ENCODE results near the gene MSI2.
A peak's percentile ranks its signal among the peaks of the same experiment; 100 is the strongest.

The MSI2 gene

GRCh38 chr17:57400648-57401047 is 144.3 kb downstream of the MSI2 start:
- DNase-seq, result no peak

DNA sequence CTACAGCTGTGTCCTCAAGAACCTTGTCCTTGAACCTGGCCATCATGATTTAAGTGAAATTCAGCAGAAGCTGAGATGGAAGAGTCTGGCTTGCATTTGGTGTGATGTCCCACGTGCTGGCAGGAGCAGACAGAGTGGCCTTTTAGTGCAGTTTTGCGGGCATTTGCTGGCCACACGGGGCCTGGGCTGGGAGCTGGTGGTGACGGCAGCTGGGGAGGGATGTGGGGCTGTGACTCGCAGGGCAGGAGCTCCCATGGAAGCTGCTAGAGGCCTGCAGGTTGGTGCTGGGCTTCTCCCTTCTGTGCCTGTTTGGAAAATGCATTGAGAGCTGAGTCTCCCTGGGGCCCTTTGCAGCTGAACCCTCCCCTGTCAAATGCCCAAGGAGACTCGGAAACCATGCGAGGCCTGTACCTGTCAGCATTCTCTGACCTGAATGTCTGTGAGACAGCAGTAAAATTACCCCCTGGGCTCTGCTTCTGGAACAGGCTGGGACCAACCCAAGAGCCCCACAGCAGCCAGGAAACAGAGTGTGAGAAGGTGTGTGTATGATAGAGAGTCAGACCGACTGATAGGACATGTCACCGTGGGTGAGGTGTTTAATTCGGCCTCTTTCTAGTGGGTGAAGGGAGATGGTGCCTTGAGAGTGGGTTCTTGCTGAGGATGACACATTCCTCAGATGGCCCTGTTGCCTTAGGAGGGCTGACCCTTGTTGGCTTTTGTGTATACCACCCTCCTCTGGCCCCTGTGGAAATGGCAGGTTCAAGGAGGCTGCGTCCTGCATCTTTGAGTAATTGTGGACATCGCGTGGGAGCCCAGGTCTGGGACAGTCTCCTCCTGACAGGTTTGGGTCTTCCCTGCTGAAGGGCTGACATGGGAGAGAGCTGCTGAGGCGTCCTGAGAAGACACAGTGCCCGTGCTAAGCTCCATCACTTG is 145.5 kb downstream of the MSI2 start:
- DNase-seq, result no peak

GRCh38 chr17:57402681-57403180 is 146.4 kb downstream of the MSI2 start:
- no peak for DNase-seq

DNA sequence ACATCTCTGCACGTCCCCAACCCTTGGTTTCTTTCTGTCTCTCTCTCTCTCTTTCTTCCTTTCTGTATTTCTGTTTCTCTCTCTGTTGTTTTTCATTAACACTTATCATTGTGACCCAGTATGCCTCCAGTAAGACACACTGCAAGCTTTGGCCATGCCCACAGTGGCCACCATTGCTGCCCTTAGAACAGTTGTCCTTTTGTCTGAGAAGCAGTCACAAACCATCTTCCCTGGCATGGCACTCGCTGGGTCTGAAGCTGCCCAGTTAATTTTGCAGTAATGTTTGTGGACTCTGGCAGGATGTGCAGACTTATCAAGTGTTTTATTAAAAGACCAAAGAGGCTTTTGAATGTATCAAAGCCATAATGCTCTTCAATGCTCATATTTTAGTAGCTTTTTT is 146.9 kb downstream of the MSI2 start:
- DNase-seq, result no peak

DNA sequence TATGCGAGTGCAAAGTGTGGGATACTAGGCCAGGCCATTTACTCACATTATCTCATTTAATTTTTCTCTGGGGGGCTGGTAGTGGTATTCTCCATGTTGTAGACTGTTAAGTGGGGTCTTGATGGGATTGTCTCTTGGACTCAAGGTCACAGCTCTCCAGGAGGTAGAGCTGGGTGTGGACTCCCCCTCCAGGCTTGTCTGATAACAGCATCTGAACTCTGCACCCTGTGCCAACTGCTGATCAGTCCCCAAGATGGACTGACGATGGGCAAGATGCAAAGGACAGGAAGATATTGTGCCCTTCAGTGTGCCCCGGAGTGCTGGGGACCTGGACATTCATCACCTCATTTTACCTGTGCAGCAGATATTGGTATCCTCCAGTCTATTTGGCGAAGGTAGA is 147.8 kb downstream of the MSI2 start:
- no peak for DNase-seq

GRCh38 chr17:57404795-57405490 is 148.6 kb downstream of the MSI2 start:
- no peak for DNase-seq

DNA sequence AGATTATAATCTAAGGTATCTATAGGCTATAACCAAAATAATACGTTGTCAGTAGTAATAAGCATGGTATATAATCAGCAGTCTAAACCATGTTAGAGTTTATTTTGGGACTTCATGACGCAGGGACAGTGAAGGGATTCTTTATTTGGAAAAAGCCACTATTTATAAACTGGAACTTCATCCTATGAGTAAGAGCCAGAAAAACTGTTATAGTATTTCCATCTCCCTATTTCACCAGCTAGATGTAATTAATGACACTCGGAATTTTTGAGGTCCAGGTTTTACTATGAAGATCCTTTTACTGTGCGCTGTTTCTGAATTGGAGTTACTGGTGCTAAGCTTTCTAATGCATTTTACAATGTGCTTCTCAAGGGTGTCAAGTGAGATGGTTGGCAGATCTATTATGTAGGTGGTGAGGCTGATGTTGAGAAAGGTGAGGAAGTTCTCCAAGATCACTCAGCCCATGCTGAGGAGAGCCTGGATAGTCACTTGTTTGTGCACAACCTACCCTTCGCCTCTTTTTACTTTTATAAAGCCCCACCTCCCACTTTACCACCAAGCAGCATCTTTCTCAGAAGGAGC is 149.3 kb downstream of the MSI2 start:
- DNase-seq, result no peak

GRCh38 chr17:57406131-57406980 is 150.0 kb downstream of the MSI2 start:
- DNase-seq, result no peak

DNA sequence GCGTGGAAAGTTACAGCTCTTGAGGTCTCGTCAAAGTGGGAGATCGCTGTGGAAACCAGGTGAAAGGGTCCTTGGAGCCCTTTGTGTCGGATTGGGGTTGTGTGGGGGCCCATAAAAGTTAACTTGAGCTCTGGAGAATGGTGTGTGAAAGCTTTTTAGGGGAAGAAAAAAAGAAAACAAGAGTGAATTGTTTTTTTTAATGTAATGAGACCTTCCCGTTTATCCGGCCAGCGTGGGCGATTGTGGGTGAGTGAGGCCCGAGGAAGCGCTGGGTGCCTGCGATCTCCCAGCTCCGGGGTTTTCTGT is 150.6 kb downstream of the MSI2 start:
- DNase-seq, result no peak

- no peak for DNase-seq
Measured at GRCh38 chr17:57407287-57408070, 151.2 kb downstream of the MSI2 start.

DNA sequence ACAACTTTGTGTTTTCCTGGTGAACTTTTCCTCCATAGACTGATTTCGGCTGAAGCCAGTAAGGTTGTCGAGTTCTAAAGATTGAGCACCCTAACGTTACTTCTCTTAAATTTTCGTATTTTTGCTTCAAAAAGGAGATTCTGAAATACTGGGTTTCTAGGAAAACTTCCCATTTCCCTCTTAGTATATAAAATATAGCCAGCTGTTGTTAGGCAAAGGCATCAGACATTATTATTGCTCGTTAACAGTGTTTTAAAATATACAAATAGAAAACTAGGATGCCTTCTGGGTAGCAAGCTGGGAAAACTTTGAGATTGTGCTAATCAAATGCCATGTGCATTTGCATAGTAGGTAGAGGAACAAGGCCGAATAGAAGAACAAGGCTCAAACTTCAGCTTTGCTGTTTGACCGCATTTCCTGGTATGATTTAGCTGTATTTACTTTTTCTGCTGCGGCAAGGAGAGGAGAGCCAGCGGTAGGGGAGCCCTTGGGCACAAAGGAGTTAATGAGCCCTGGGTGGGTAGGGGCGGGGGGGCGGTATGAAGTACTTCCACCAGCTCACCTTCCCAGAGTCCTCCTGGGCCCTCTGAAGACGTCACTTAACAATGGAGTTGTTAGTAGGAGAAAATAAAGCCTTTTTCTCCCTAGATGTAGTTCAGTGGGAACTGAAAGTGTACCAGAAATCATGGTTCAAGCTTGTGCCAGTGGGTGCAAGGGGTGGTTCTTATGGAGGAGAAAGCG is 151.9 kb downstream of the MSI2 start:
- peak; percentile 42 for DNase-seq

- no peak for DNase-seq
Measured at GRCh38 chr17:57410169-57410568, 153.8 kb downstream of the MSI2 start.

GRCh38 chr17:57412520-57413096 is 156.3 kb downstream of the MSI2 start:
- no peak for DNase-seq

DNA sequence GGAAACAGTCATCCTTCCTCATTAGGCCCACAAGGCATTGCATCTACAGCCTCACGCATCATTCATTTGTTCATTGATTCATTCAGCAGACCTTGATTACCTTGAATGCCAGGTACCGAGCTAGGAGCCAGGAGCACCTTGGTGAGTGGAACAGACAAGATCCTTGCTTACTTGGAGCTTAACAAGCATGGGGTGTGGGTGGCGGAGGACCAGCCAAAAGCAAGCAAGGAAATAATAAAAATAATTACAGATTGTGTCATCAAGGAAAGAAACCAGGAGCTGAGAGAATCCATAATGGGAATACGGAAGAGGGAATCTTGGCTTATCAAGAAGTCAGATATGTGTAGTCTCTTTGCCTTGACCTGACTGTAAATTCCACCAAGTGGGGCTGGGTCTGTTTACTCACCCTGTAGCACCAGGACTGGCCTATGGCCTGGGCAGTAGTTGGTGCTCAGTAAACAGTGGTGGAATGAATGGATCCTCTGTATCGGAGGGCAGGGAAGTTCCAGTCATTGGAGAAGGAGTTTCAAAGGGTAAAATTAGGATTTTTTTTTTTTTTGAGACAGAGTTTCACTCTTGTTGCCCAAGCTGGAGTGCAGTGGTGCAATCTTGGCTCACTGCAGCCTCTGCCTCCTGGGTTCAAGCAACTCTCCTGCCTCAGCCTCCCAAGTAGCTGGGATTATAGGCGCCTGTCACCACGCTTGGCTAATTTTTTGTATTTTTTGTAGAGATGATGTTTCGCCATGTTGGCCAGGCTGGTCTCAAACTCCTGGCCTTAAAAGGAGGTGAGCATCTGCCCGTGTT is 157.7 kb downstream of the MSI2 start:
- no peak for DNase-seq

GRCh38 chr17:57415751-57416207 is 159.5 kb downstream of the MSI2 start:
- DNase-seq, result no peak

GRCh38 chr17:57416369-57416768 is 160.0 kb downstream of the MSI2 start:
- no peak for DNase-seq

- no peak for DNase-seq
Measured at GRCh38 chr17:57417956-57418355, 161.6 kb downstream of the MSI2 start.

- DNase-seq, result no peak
Measured at GRCh38 chr17:57418463-57419246, 162.3 kb downstream of the MSI2 start.

- peak; percentile 98 for DNase-seq
Measured at GRCh38 chr17:57419940-57420550, 163.7 kb downstream of the MSI2 start.
